Loucy (cell line): Measurements from ENCODE around the gene ZIC4.

ENCODE experiments used
- H2AFZ ChIP-seq: fragments of 200-600 bp; sonication (generic); 2 replicates; pipeline ENCODE4 v1.6.0; 2016; ENCODE audit warnings: antibody characterized with exemption, mild to moderate bottlenecking, low read length, moderate library complexity
- H3F3A ChIP-seq: fragments of 200-600 bp; 2 replicates; pipeline ENCODE4 v1.6.0; 2016; ENCODE audit warnings: antibody characterized with exemption, low read depth, mild to moderate bottlenecking
- H3K27me3 ChIP-seq: fragments of 200-600 bp; sonication (generic); 2 replicates; pipeline ENCODE4 v1.6.1; 2014; ENCODE audit warnings: low read length, mild to moderate bottlenecking; ENCODE audit not compliant: insufficient read depth, poor library complexity, severe bottlenecking
- H3K36me3 ChIP-seq: fragments of 200-600 bp; sonication (generic); 2 replicates; pipeline ENCODE4 v1.6.1; 2016; ENCODE audit warnings: low read length; ENCODE audit not compliant: insufficient read depth
- H3K4me1 ChIP-seq: fragments of 200-600 bp; sonication (generic); 2 replicates; pipeline ENCODE4 v1.5.1; 2014; ENCODE audit warnings: low read length, mild to moderate bottlenecking; ENCODE audit not compliant: insufficient read depth, poor library complexity, severe bottlenecking
- H3K4me2 ChIP-seq: fragments of 200-600 bp; sonication (generic); 2 replicates; pipeline ENCODE4 v1.6.0; 2014; ENCODE audit warnings: antibody characterized with exemption, low read length, low read depth, mild to moderate bottlenecking; ENCODE audit not compliant: poor library complexity, severe bottlenecking
- H3K4me3 ChIP-seq: fragments of 200-600 bp; sonication (generic); 2 replicates; pipeline ENCODE4 v1.5.1; 2014; ENCODE audit warnings: low read length, mild to moderate bottlenecking, mixed read lengths; ENCODE audit not compliant: poor library complexity, severe bottlenecking
- H3K79me2 ChIP-seq: fragments of 200-600 bp; sonication (generic); 2 replicates; pipeline ENCODE4 v1.6.1; 2014; ENCODE audit warnings: low read length; ENCODE audit not compliant: insufficient read depth
- H3K9ac ChIP-seq: fragments of 200-600 bp; sonication (generic); 2 replicates; pipeline ENCODE4 v1.6.0; 2014; ENCODE audit warnings: mild to moderate bottlenecking, low read depth, low read length, moderate library complexity; ENCODE audit not compliant: poor library complexity, severe bottlenecking
- H3K9me2 ChIP-seq: fragments of 200-600 bp; sonication (generic); replicated peaks from 2 replicates; pipeline ENCODE4 v1.6.1; 2016; ENCODE audit warnings: low read depth, low read length, mixed read lengths
- H3K9me3 ChIP-seq: fragments of 200-600 bp; sonication (generic); 2 replicates; pipeline ENCODE4 v1.6.1; 2014; ENCODE audit warnings: mild to moderate bottlenecking, antibody characterized with exemption, low read length, low read depth; ENCODE audit not compliant: insufficient read depth
- H4K20me1 ChIP-seq: fragments of 200-600 bp; sonication (generic); 2 replicates; pipeline ENCODE4 v1.6.0; 2014; ENCODE audit warnings: antibody characterized with exemption, low read length, mild to moderate bottlenecking; ENCODE audit not compliant: insufficient read depth, poor library complexity, severe bottlenecking
- EZH2phosphoT487 ChIP-seq: fragments of 200-600 bp; IDR thresholded peaks from 2 replicates; pipeline ENCODE4 v1.6.1; 2018; ENCODE audit warnings: antibody characterized with exemption, mild to moderate bottlenecking, moderate library complexity, borderline replicate concordance
- TF ChIP-seq, protein P1 (sequence below): fragments of 200-600 bp; sonication (generic); conservative IDR thresholded peaks from 2 replicates; pipeline ENCODE4 v1.5.1; 2014; ENCODE audit warnings: mild to moderate bottlenecking, antibody characterized with exemption, low read length

The ZIC4 gene

DNA sequence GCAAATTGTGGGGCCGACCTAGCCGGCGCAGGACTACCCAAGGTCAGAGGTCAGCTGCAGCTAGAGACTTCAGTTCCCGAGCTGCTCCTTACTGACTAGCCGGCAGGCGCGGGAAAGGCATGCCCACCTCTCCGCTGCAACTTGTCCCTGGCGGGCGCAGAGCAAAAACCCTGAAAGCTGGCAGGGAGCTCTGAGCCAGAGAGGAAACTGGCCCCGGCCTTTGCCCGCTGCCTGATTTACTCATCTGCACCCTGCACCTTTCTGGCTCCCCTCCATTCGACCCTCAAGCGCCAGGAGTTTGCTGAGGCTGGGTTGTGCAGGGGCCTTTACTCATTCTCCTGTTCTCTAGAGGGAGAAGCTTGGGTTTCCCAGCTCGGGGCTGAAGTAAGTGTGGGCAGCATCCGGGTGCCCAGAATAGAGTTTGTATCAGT lies 1.5 kb downstream of the ZIC4 start:
- Histone ChIP-seq H2AFZ (no peak overlapping the region), H3K36me3 (no peaks in the 10 kb centered on the region), H3K9me2 (no peaks in the 10 kb centered on the region), H4K20me1 (no peaks in the 10 kb centered on the region), H3K9ac (no peak overlapping the region), H3K27me3 (peaks cover 6% of the 10 kb centered on the region), H3K79me2 (no peaks in the 10 kb centered on the region), H3K4me2 (no peak overlapping the region), H3K9me3 (no peaks in the 10 kb centered on the region), H3K4me3 (no peak overlapping the region), H3K4me1 (peaks cover 7% of the 10 kb centered on the region), H3F3A (no peaks in the 10 kb centered on the region)
- TF ChIP-seq EZH2phosphoT487 = no peak
- TF ChIP-seq, protein P1, sequence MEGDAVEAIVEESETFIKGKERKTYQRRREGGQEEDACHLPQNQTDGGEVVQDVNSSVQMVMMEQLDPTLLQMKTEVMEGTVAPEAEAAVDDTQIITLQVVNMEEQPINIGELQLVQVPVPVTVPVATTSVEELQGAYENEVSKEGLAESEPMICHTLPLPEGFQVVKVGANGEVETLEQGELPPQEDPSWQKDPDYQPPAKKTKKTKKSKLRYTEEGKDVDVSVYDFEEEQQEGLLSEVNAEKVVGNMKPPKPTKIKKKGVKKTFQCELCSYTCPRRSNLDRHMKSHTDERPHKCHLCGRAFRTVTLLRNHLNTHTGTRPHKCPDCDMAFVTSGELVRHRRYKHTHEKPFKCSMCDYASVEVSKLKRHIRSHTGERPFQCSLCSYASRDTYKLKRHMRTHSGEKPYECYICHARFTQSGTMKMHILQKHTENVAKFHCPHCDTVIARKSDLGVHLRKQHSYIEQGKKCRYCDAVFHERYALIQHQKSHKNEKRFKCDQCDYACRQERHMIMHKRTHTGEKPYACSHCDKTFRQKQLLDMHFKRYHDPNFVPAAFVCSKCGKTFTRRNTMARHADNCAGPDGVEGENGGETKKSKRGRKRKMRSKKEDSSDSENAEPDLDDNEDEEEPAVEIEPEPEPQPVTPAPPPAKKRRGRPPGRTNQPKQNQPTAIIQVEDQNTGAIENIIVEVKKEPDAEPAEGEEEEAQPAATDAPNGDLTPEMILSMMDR = no peak

DNA sequence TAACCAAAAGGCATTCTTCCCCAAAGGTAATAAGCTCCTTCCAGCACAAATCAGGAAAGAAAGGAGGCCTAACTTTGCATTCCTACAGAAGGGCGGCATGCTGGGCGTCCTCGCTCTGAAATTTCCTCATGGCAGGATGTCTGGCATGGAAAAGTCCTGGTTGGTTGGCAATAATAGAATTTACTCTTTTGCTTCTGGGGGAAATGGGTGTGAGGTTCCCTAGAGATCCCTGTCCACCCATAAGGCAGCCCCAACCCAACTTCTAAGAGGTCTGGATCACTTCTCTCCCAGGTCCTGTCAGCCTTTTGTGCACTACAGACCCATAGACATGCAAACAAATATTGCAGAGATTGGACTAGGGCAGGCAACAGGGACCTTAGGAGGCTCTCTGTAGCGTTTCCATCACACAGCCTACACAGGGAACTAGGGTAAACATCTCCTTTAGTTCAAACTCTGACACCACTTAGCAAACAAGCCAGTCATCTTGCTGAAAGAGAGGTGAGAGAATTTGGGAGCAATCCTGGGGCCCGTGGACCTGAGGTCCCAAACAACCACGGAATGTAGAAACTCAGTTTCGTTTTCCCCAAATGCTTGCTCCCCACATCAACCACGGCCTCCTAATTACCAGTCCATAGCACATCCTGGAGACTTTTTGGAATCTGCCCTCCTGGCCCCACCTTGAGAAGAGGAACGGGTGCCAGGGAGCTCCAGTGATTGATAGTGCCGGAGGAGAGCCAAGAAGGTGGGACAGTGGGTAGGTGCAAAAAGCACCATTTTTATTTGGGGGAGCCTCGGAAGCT lies 2.1 kb downstream of the ZIC4 start:
- H3K9ac ChIP-seq = no peak overlapping the region
- H3K4me2 ChIP-seq = no peak overlapping the region
- no peak overlapping the region for H3K4me3 ChIP-seq
- H3K36me3 ChIP-seq = no peaks in the 10 kb centered on the region
- no peaks in the 10 kb centered on the region for H3K9me3 ChIP-seq
- no peaks in the 10 kb centered on the region for H3K79me2 ChIP-seq
- peaks cover 7% of the 10 kb centered on the region for H3K4me1 ChIP-seq
- peaks cover 6% of the 10 kb centered on the region for H3K27me3 ChIP-seq
- H2AFZ ChIP-seq = no peak overlapping the region
- H3F3A ChIP-seq = no peaks in the 10 kb centered on the region
- no peaks in the 10 kb centered on the region for H4K20me1 ChIP-seq
- H3K9me2 ChIP-seq = no peaks in the 10 kb centered on the region
- no peak for TF ChIP-seq EZH2phosphoT487
- TF ChIP-seq, protein P1 = no peak

DNA sequence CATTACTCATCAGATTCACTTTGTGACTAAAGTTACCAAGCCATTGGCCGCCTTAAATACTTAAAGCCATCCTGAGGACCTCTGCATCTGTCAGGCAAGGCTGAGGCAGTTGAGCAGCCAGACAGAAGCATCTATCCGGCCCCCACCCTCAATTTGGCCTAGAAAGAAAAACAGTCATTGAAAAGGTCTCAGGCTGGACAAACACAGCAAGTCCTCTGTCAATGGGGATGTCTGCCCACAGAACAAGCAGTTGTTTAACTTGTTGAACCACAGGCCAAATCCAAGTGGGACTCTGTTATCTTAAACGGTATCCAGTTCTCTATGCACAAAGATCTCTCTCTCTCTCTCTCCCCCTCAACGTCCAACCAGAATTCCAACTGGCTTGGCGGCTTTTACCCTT lies 2.8 kb downstream of the ZIC4 start:
- no peak overlapping the region for H3K4me2 ChIP-seq
- H3K27me3 ChIP-seq = peaks cover 6% of the 10 kb centered on the region
- no peak overlapping the region for H2AFZ ChIP-seq
- TF ChIP-seq, protein P1 = no peak
- no peak for TF ChIP-seq EZH2phosphoT487
- no peaks in the 10 kb centered on the region for H3F3A ChIP-seq
- no peak overlapping the region for H3K9ac ChIP-seq
- H3K36me3 ChIP-seq = no peaks in the 10 kb centered on the region
- no peaks in the 10 kb centered on the region for H3K9me3 ChIP-seq
- no peaks in the 10 kb centered on the region for H4K20me1 ChIP-seq
- no peaks in the 10 kb centered on the region for H3K9me2 ChIP-seq
- no peak overlapping the region for H3K4me3 ChIP-seq
- peaks cover 7% of the 10 kb centered on the region for H3K4me1 ChIP-seq
- no peaks in the 10 kb centered on the region for H3K79me2 ChIP-seq
